DND-41 (cell line): ENCODE measurements around the gene PTPRG.

Source experiments
- ATAC-seq: fragments of 200-7000 bp; cut with Tn5 transposase; 3 replicates; pipeline ENCODE4 v1.9.1; 2021; ENCODE audit warnings: low read depth; ENCODE audit not compliant: insufficient read depth
- DNase-seq: peaks from one replicate; pipeline ENCODE4 v3.0.0-alpha.2; 2020
- H2AFZ ChIP-seq: 2 replicates; pipeline ENCODE4 v1.6.0; 2012; ENCODE audit warnings: low read depth, low read length
- H3K27ac ChIP-seq: 2 replicates; pipeline ENCODE4 v1.5.1; 2012; ENCODE audit warnings: low read length, inconsistent platforms
- H3K27me3 ChIP-seq: fragments of 200-600 bp; sonication (generic); 2 replicates; pipeline ENCODE4 v1.6.0; 2012; ENCODE audit warnings: low read length, mild to moderate bottlenecking, inconsistent platforms; ENCODE audit not compliant: insufficient read depth, poor library complexity
- H3K36me3 ChIP-seq: 2 replicates; pipeline ENCODE4 v1.5.1; 2012; ENCODE audit warnings: low read length, inconsistent platforms; ENCODE audit not compliant: insufficient read depth
- H3K4me1 ChIP-seq: 2 replicates; pipeline ENCODE4 v1.5.1; 2012; ENCODE audit warnings: mild to moderate bottlenecking, low read length; ENCODE audit not compliant: insufficient read depth
- H3K4me2 ChIP-seq: 2 replicates; pipeline ENCODE4 v1.6.0; 2012; ENCODE audit warnings: mild to moderate bottlenecking, moderate library complexity, low read length, inconsistent platforms; ENCODE audit not compliant: insufficient read depth
- H3K4me3 ChIP-seq, 2 experiments: fragments of 200-600 bp in 1 of 2; shearing (Covaris generic) in 1 of 2; 2 replicates each; pipeline ENCODE4 v1.5.1; 2012 to 2016; ENCODE audit warnings: inconsistent platforms in 2 of 2, low read length in 2 of 2, mild to moderate bottlenecking in 2 of 2, low read depth in 1 of 2, moderate library complexity in 1 of 2
- H3K79me2 ChIP-seq: 2 replicates; pipeline ENCODE4 v1.6.0; 2012; ENCODE audit warnings: low read length, inconsistent platforms; ENCODE audit not compliant: insufficient read depth
- H3K9ac ChIP-seq: 2 replicates; pipeline ENCODE4 v1.6.0; 2012; ENCODE audit warnings: low read depth, mild to moderate bottlenecking, inconsistent platforms, low read length, moderate library complexity
- H3K9me3 ChIP-seq: 2 replicates; pipeline ENCODE4 v1.5.1; 2012; ENCODE audit warnings: low read length, moderate library complexity, mild to moderate bottlenecking, inconsistent platforms; ENCODE audit not compliant: insufficient read depth, severe bottlenecking
- H4K20me1 ChIP-seq: 2 replicates; pipeline ENCODE4 v1.6.0; 2012; ENCODE audit warnings: low read length; ENCODE audit not compliant: insufficient read depth
- EZH2 ChIP-seq: IDR thresholded peaks from 3 replicates; pipeline ENCODE4 v1.6.1; 2012; ENCODE audit warnings: borderline replicate concordance, low read depth, mild to moderate bottlenecking, moderate library complexity, low read length, inconsistent platforms; ENCODE audit not compliant: severe bottlenecking
- TF ChIP-seq, protein P1 (sequence below): IDR thresholded peaks from 2 replicates; pipeline ENCODE4 v1.5.1; 2012; ENCODE audit warnings: borderline replicate concordance, low read length, moderate library complexity, mild to moderate bottlenecking; ENCODE audit not compliant: poor library complexity, severe bottlenecking; ENCODE audit errors: extremely low read depth

Gene PTPRG

DNA sequence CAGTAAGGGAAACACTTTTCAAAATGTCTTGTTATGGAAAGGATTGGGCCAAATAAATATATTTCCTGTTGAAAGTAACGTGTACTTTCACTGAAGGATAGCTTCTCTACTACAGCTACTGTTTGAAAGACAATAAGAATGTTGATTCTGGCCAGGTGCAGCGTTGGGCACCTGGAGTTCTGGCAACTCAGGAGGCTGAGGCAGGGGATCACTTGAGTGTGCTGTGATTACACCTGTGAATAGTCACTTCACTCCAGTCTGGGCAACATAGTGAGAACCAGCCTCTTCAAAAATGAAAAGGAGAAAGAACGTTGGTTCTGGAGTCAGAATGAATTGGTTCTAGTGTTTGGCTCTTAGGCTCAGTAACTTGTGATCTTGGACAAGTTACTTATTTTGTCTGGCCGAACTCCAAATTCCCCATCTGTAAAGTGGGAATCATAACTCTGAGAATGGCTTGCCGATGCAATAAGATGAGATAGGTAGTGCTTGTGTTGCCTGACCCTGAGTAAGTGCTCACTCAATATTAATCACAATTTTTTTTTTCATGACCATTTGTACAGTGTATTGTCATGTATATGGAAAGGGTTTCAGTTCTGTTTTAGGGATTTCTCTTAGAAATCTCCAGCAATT is 310.8 kb downstream of the PTPRG start:
- ATAC-seq (no peak), DNase-seq (no peak)
- no peaks in the 10 kb centered on the region for H3K27me3 ChIP-seq
- H3K4me1 ChIP-seq = peaks cover 19% of the 10 kb centered on the region
- H4K20me1 ChIP-seq = no peaks in the 10 kb centered on the region
- no peaks in the 10 kb centered on the region for H3K9me3 ChIP-seq
- H3K9ac ChIP-seq = no peak overlapping the region
- H2AFZ ChIP-seq = no peak overlapping the region
- TF ChIP-seq, protein P1, sequence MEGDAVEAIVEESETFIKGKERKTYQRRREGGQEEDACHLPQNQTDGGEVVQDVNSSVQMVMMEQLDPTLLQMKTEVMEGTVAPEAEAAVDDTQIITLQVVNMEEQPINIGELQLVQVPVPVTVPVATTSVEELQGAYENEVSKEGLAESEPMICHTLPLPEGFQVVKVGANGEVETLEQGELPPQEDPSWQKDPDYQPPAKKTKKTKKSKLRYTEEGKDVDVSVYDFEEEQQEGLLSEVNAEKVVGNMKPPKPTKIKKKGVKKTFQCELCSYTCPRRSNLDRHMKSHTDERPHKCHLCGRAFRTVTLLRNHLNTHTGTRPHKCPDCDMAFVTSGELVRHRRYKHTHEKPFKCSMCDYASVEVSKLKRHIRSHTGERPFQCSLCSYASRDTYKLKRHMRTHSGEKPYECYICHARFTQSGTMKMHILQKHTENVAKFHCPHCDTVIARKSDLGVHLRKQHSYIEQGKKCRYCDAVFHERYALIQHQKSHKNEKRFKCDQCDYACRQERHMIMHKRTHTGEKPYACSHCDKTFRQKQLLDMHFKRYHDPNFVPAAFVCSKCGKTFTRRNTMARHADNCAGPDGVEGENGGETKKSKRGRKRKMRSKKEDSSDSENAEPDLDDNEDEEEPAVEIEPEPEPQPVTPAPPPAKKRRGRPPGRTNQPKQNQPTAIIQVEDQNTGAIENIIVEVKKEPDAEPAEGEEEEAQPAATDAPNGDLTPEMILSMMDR = no peak
- TF ChIP-seq EZH2 = no peak
- no peak overlapping the region for H3K27ac ChIP-seq
- H3K4me3 ChIP-seq = no peak overlapping the region
- no peaks in the 10 kb centered on the region for H3K79me2 ChIP-seq
- no peaks in the 10 kb centered on the region for H3K36me3 ChIP-seq
- H3K4me2 ChIP-seq = no peak overlapping the region

DNA sequence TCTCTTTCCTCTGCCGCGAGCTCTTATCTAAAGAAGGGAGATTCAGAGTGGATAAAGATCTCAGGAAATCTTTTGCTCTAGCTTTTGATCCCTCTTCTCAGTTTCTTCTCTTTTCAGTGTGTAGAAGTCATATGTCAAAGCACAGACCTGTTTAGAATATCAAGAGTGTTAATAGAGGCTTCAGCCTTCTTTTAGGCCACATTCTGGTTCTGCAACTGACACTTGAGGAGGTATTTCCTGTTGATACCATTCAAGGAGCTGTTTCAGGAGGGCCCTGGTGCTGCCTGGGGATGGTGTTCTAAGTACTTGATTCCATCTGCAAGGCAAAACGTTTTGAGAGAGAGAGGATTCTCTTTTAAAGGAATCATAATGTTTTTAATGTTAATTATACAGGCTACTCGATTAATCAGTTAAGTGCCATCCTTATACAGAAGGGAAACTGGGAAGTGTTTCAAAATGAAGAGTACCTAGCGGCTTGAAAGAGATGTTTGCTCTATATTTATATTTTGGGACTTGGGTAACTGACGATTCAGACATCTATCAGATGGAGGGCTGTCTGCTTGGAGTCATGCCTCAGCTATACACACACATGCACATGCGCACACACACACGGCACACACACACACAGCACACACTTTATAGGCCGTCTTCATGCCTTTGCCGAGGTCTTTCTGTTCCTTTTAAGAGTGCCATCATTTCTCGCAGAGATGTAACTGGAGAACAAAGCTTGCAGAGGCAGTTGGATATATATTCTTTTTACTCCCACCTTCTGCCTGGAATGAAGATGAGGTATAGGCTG is 313.9 kb downstream of the PTPRG start:
- no peak overlapping the region for H3K4me3 ChIP-seq
- DNase-seq = no peak
- ATAC-seq = peak; percentile 63; the same call in 2 of the 3 replicates
- no peaks in the 10 kb centered on the region for H3K9me3 ChIP-seq
- peaks cover 25% of the 10 kb centered on the region for H3K4me1 ChIP-seq
- peak overlapping the region; percentile 58 for H3K27ac ChIP-seq
- H3K9ac ChIP-seq = no peak overlapping the region
- TF ChIP-seq, protein P1 = no peak
- H3K36me3 ChIP-seq = no peaks in the 10 kb centered on the region
- H2AFZ ChIP-seq = no peak overlapping the region
- 0 out of 2 replicates have a peak, but pooled peaks cover 4% of the 10 kb centered on the region for H4K20me1 ChIP-seq
- H3K27me3 ChIP-seq = no peaks in the 10 kb centered on the region
- H3K79me2 ChIP-seq = no peaks in the 10 kb centered on the region
- no peak overlapping the region for H3K4me2 ChIP-seq

DNA sequence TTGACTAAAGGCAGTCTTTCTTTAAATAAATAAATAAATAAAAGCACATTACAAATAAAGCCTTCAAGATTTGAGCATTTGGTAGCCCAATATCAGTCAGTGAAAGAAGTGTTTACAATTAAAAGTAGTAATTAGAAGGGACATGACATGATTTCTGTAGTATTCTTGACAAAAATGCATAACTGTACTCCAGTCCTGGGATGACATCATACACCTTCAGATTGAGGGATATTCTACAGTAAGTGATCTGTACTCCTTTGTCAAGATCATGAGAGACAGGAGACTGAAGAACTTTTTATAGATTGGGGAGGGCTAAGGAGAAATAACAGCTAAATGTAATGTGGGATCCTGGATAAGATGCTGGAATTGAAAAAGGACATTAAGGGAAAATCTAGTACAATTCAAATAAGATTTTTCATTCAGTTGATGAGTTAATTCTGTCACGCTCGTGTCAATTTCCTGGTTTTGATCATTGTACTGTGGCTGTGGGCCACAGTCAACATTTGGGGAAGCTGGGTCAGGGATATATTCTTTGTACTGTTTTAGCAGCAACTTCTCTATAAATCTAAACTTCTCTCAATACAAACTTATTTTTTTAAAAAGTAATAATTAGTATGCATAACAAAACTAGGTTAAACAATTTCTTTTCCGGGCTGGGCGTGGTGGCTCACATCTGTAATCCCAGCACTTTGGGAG is 314.8 kb downstream of the PTPRG start:
- no peak overlapping the region for H3K27ac ChIP-seq
- H3K79me2 ChIP-seq = no peaks in the 10 kb centered on the region
- ATAC-seq (no peak), DNase-seq (no peak)
- no peak overlapping the region for H3K4me3 ChIP-seq
- H2AFZ ChIP-seq = no peak overlapping the region
- H3K36me3 ChIP-seq = no peaks in the 10 kb centered on the region
- no peaks in the 10 kb centered on the region for H3K27me3 ChIP-seq
- no peak overlapping the region for H3K4me2 ChIP-seq
- peaks cover 25% of the 10 kb centered on the region for H3K4me1 ChIP-seq
- TF ChIP-seq, protein P1 = no peak
- TF ChIP-seq EZH2 = no peak
- H3K9ac ChIP-seq = no peak overlapping the region
- no peaks in the 10 kb centered on the region for H3K9me3 ChIP-seq
- H4K20me1 ChIP-seq = peaks cover 4% of the 10 kb centered on the region; the same call in 1 of the 2 replicates
